GM23248 (cell line): ENCODE data around the gene PCED1B. TPM values are rescaled to one million over a fixed set of nuclear protein-coding genes. Genes with fewer than 3 reads are reported as not detected.
A peak's percentile ranks its signal among the peaks of the same experiment; 100 is the strongest.
"Not testable (repeated sequence)": the region's sequence is repeated elsewhere in the genome, so short reads cannot be mapped to it uniquely, and the experiment has no call there.

ENCODE experiments used
- DNase-seq: peaks from one replicate; pipeline ENCODE4 v3.0.0-alpha.2; 2015
- H2AFZ ChIP-seq: fragments of 200-600 bp; sonication (generic); 2 replicates; pipeline ENCODE4 v1.6.1; 2016; ENCODE audit warnings: antibody characterized with exemption
- H3F3A ChIP-seq: fragments of 200-600 bp; sonication (generic); 2 replicates; pipeline ENCODE4 v1.6.1; 2016; ENCODE audit warnings: mild to moderate bottlenecking, antibody characterized with exemption, mixed run types; ENCODE audit not compliant: insufficient read depth
- H3K27ac ChIP-seq: fragments of 200-600 bp; sonication (generic); 2 replicates; pipeline ENCODE4 v1.5.1; 2016; ENCODE audit warnings: mild to moderate bottlenecking
- H3K27me3 ChIP-seq: fragments of 200-600 bp; sonication (generic); replicated peaks from 2 replicates; pipeline ENCODE4 v1.6.1; 2016; ENCODE audit warnings: mild to moderate bottlenecking; ENCODE audit not compliant: insufficient read depth
- H3K36me3 ChIP-seq: fragments of 200-600 bp; sonication (generic); 2 replicates; pipeline ENCODE4 v1.6.1; 2016; ENCODE audit warnings: low read depth, mild to moderate bottlenecking
- H3K4me1 ChIP-seq: fragments of 200-600 bp; sonication (generic); 2 replicates; pipeline ENCODE4 v1.6.1; 2016; ENCODE audit warnings: mild to moderate bottlenecking; ENCODE audit not compliant: insufficient read depth
- H3K4me2 ChIP-seq: fragments of 200-600 bp; sonication (generic); one replicate; pipeline ENCODE4 v1.6.1; 2016; ENCODE audit warnings: mild to moderate bottlenecking; ENCODE audit not compliant: unreplicated experiment
- H3K4me3 ChIP-seq: fragments of 200-600 bp; sonication (generic); 2 replicates; pipeline ENCODE4 v1.5.1; 2016; ENCODE audit warnings: mild to moderate bottlenecking
- H3K79me2 ChIP-seq: fragments of 200-600 bp; sonication (generic); 2 replicates; pipeline ENCODE4 v1.6.1; 2016; ENCODE audit warnings: mild to moderate bottlenecking; ENCODE audit not compliant: insufficient read depth
- H3K9ac ChIP-seq: fragments of 200-600 bp; sonication (generic); 2 replicates; pipeline ENCODE4 v1.6.1; 2016; ENCODE audit warnings: mild to moderate bottlenecking
- H3K9me2 ChIP-seq: fragments of 200-600 bp; sonication (generic); 2 replicates; pipeline ENCODE4 v1.6.1; 2016; ENCODE audit warnings: mixed run types, mild to moderate bottlenecking, moderate library complexity; ENCODE audit not compliant: insufficient read depth
- H3K9me3 ChIP-seq: fragments of 200-600 bp; sonication (generic); one replicate; pipeline ENCODE4 v1.6.1; 2017; ENCODE audit warnings: low read depth
- H4K20me1 ChIP-seq: fragments of 200-600 bp; sonication (generic); 2 replicates; pipeline ENCODE4 v1.6.0; 2016; ENCODE audit not compliant: insufficient read depth
- EZH2 ChIP-seq: fragments of 200-600 bp; sonication (generic); IDR thresholded peaks from 2 replicates; pipeline ENCODE4 v1.6.1; 2018; ENCODE audit warnings: antibody characterized with exemption, mild to moderate bottlenecking; ENCODE audit not compliant: insufficient read depth, poor library complexity, severe bottlenecking
- EZH2phosphoT487 ChIP-seq: fragments of 200-600 bp; sonication (generic); IDR thresholded peaks from 2 replicates; pipeline ENCODE4 v1.6.1; 2018; ENCODE audit warnings: antibody characterized with exemption, moderate library complexity, mild to moderate bottlenecking, low read depth; ENCODE audit not compliant: insufficient read depth
- WGBS, 2 experiments: methylation state at CpG; one replicate each; pipeline ENCODE4 v1.1.6; 2015 to 2017; ENCODE audit warnings: low lambda C conversion rate in 2 of 2, low coverage in 1 of 2; ENCODE audit errors: missing lambda C conversion rate in 2 of 2; 5-methylcytosine and 5-hydroxymethylcytosine counted together
- in situ Hi-C: fragments of 300-500 bp; cut with MboI; formaldehyde crosslinking; loops from 2 replicates; pipeline ENCODE4 v1.15.0; 2020
- polyA plus RNA-seq: library from polyadenylated mRNA; unstranded; fragments of >200 nt; fragmentation: Nextera tagmentation; extraction: Ambion mirVana; gene quantifications from 2 replicates; pipeline ENCODE4 v1.2.1, GENCODE V29; 2016
- total RNA-seq: library from RNA; depleted of rRNA; stranded (reverse); fragments of >200 nt; shearing (Covaris generic); gene quantifications from 2 replicates; pipeline ENCODE4 v1.2.3, GENCODE V29; 2014

The PCED1B gene
- total and polyA plus RNA-seq, 2 experiments from 2014 or later: 3.5 to 3.6 TPM

DNA sequence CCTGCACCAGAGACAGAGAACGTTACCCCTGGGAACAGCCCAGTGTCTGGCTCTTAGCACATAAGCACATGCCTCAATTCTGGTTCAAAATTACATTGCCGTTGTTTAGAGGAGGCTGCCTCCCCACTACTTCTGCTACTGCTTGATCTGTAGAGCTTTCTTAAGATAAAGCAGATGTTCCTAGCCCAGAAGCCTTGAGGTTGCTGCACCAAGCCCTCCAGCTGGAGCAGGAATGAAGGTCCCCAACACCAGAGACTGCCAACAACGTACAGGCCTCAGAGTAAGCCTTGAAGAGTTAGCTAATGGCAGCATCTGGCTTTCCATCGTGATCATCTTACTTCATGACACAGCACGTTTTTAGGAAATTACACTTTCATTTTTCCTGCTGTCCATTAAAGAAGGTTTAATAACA lies 35.1 kb downstream of the PCED1B start:
- Histone ChIP-seq H3F3A (no peaks in the 10 kb centered on the region), H3K36me3 (no peaks in the 10 kb centered on the region), H3K9me3 (no peaks in the 10 kb centered on the region), H3K27ac (no peak overlapping the region), H3K4me2 (no peak overlapping the region), H4K20me1 (no peaks in the 10 kb centered on the region), H2AFZ (peak overlapping the region; percentile 9; the same call in 1 of the 2 replicates), H3K79me2 (no peaks in the 10 kb centered on the region), H3K4me3 (no peak overlapping the region), H3K9me2 (no peaks in the 10 kb centered on the region), H3K27me3 (no peaks in the 10 kb centered on the region), H3K9ac (no peak overlapping the region), H3K4me1 (no peaks in the 10 kb centered on the region)
- WGBS, 2 experiments: 29 to 37% methylated on average over 5 of the region's 5 CpGs
- no peak for TF ChIP-seq EZH2
- TF ChIP-seq EZH2phosphoT487: no peak
- in situ Hi-C loops: no loop called here
- DNase-seq: no peak

DNA sequence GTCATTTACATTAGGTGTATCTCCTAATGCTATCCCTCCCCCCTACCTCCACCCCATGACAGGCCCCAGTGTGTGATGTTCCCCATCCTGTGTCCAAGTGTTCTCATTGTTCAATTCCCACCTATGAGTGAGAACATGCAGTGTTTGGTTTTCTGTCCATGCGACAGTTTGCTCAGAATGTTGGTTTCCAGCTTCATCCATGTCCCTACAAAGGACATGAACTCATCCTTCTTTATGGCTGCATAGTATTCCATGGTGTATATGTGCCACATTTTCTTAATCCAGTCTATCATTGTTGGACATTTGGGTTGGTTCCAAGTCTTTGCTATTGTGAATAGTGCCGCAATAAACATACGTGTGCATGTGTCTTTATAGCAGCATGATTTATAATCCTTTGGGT lies 37.9 kb downstream of the PCED1B start:
- H3K27ac ChIP-seq, H3K79me2 ChIP-seq, H3K9ac ChIP-seq, H3F3A ChIP-seq, H3K4me2 ChIP-seq, H3K4me1 ChIP-seq, DNase-seq, H3K9me3 ChIP-seq, H3K4me3 ChIP-seq, H4K20me1 ChIP-seq, H3K36me3 ChIP-seq, H2AFZ ChIP-seq, in situ Hi-C loops, H3K9me2 ChIP-seq, H3K27me3 ChIP-seq: not testable (repeated sequence)
- WGBS, 2 experiments: 63 to 80% methylated on average over 1 to 2 of the region's 3 CpGs

DNA sequence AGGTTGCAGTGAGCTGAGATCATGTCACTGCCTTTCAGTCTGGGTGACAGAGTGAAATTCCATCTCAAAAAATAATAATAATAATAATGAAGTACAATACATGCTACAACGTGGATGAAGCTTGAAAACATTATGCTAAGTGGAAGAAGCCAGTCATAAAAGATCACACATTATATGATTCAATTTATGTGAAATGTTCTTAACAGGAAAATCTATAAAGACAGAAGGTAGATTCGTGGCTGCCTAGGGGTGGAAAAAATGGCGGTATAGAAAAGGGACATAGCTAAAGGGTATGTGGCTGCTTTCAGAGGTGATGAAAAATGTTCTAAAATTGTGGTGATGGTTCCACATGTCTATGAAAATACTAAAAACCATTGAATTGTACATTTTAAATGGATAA lies 41.3 kb downstream of the PCED1B start:
- Histone ChIP-seq H3K27ac (no peak overlapping the region), H3F3A (peaks cover 13% of the 10 kb centered on the region; the same call in 1 of the 2 replicates), H3K9me2 (no peaks in the 10 kb centered on the region), H3K27me3 (no peaks in the 10 kb centered on the region), H3K79me2 (no peaks in the 10 kb centered on the region), H3K4me2 (no peak overlapping the region), H3K36me3 (no peaks in the 10 kb centered on the region), H3K9me3 (no peaks in the 10 kb centered on the region), H3K4me1 (peaks cover 6% of the 10 kb centered on the region; the same call in 1 of the 2 replicates), H2AFZ (no peak overlapping the region), H4K20me1 (no peaks in the 10 kb centered on the region), H3K4me3 (no peak overlapping the region), H3K9ac (no peak overlapping the region)
- WGBS, 2 experiments: 94 to 100% methylated on average over 3 of the region's 3 CpGs
- in situ Hi-C loops: no loop called here
- no peak for TF ChIP-seq EZH2
- DNase-seq: no peak

GRCh38 chr12:47121146-47121545 lies 41.7 kb downstream of the PCED1B start:
- H3K79me2 ChIP-seq: no peaks in the 10 kb centered on the region
- no peaks in the 10 kb centered on the region for H3K9me3 ChIP-seq
- H2AFZ ChIP-seq: no peak overlapping the region
- H3K36me3 ChIP-seq: no peaks in the 10 kb centered on the region
- no peaks in the 10 kb centered on the region for H3K9me2 ChIP-seq
- peaks cover 6% of the 10 kb centered on the region; the same call in 1 of the 2 replicates for H3K4me1 ChIP-seq
- in situ Hi-C loops: no loop called here
- H3K9ac ChIP-seq: no peak overlapping the region
- WGBS, 2 experiments: 72 to 74% methylated on average over 5 of the region's 5 CpGs
- H3K27ac ChIP-seq: no peak overlapping the region
- H4K20me1 ChIP-seq: no peaks in the 10 kb centered on the region
- DNase-seq: peak; percentile 57
- no peak overlapping the region for H3K4me3 ChIP-seq
- peaks cover 13% of the 10 kb centered on the region; the same call in 1 of the 2 replicates for H3F3A ChIP-seq
- no peak for TF ChIP-seq EZH2
- no peak for TF ChIP-seq EZH2phosphoT487
- H3K27me3 ChIP-seq: no peaks in the 10 kb centered on the region
- H3K4me2 ChIP-seq: no peak overlapping the region

DNA sequence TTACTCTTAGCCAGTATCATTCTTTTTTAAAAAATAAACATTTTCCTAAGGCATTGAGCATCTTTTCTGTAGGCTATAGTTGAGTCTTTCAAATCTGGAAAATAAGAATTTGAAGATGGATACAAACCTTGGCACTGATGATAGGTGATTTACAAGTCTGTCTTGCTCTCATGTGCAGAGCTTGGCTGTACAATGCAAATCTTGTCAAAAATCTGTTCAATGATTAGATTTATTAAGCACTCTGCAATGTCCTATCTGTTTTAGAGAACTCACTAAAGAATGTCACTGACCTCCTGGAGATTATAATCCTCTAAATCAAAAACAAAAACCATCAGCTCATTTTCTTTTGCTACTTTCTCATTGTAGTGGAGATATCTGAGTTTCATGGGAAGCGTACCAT lies 43.2 kb downstream of the PCED1B start:
- Histone ChIP-seq H3K9me2 (no peaks in the 10 kb centered on the region), H3K36me3 (no peaks in the 10 kb centered on the region), H3K27ac (no peak overlapping the region), H2AFZ (no peak overlapping the region), H3K4me1 (peaks cover 6% of the 10 kb centered on the region; the same call in 1 of the 2 replicates), H3K9me3 (no peaks in the 10 kb centered on the region), H3K4me2 (no peak overlapping the region), H3K4me3 (no peak overlapping the region), H3K79me2 (no peaks in the 10 kb centered on the region), H3K9ac (no peak overlapping the region), H4K20me1 (no peaks in the 10 kb centered on the region), H3F3A (peaks cover 13% of the 10 kb centered on the region; the same call in 1 of the 2 replicates), H3K27me3 (no peaks in the 10 kb centered on the region)
- in situ Hi-C loops: no loop called here
- no peak for DNase-seq
- 100% methylated on average over 1 of the region's 1 CpG for WGBS, 2 experiments
- TF ChIP-seq EZH2 (no peak), EZH2phosphoT487 (no peak)
